HEK293 (cell line): ENCODE results near the gene GEMIN7.

Experiments
- CTCF ChIP-seq: fragments of 450-650 bp; formaldehyde crosslinking; IDR thresholded peaks from 2 replicates; pipeline ENCODE4 v1.5.1; 2016; ENCODE audit warnings: missing biosample characterization, missing genetic modification characterization
- KLF16 ChIP-seq: fragments of 450-650 bp; formaldehyde crosslinking; IDR thresholded peaks from 2 replicates; pipeline ENCODE4 v1.5.1; 2017; ENCODE audit warnings: missing biosample characterization, missing genetic modification characterization
- MZF1 ChIP-seq: fragments of 450-650 bp; formaldehyde crosslinking; IDR thresholded peaks from 2 replicates; pipeline ENCODE4 v1.5.1; 2017; ENCODE audit warnings: missing biosample characterization, missing genetic modification characterization, borderline replicate concordance
- YY1 ChIP-seq: fragments of 450-650 bp; formaldehyde crosslinking; IDR thresholded peaks from 2 replicates; pipeline ENCODE4 v1.5.1; 2018; ENCODE audit warnings: missing biosample characterization, missing genetic modification characterization
- ZBTB26 ChIP-seq: fragments of 450-650 bp; formaldehyde crosslinking; optimal IDR thresholded peaks from 2 replicates; pipeline ENCODE3; 2016; ENCODE audit warnings: missing biosample characterization, mild to moderate bottlenecking, missing genetic modification characterization
- ZFP37 ChIP-seq: fragments of 450-650 bp; formaldehyde crosslinking; IDR thresholded peaks from 2 replicates; pipeline ENCODE4 v1.5.1; 2016; ENCODE audit warnings: missing biosample characterization, missing genetic modification characterization
- ZNF121 ChIP-seq: fragments of 450-650 bp; formaldehyde crosslinking; IDR thresholded peaks from 2 replicates; pipeline ENCODE4 v1.5.1; 2016; ENCODE audit warnings: missing biosample characterization, missing genetic modification characterization
- ZNF324 ChIP-seq: fragments of 450-650 bp; formaldehyde crosslinking; IDR thresholded peaks from 2 replicates; pipeline ENCODE4 v1.5.1; 2016; ENCODE audit warnings: missing biosample characterization, missing genetic modification characterization
- ZNF76 ChIP-seq: fragments of 450-650 bp; formaldehyde crosslinking; IDR thresholded peaks from 2 replicates; pipeline ENCODE4; 2016; ENCODE audit warnings: low read depth, missing biosample characterization, missing genetic modification characterization, borderline replicate concordance
- TF ChIP-seq, protein P1 (sequence below): fragments of 450-650 bp; formaldehyde crosslinking; IDR thresholded peaks from 2 replicates; pipeline ENCODE4 v1.5.1; 2016; ENCODE audit warnings: missing biosample characterization, missing genetic modification characterization

DNA sequence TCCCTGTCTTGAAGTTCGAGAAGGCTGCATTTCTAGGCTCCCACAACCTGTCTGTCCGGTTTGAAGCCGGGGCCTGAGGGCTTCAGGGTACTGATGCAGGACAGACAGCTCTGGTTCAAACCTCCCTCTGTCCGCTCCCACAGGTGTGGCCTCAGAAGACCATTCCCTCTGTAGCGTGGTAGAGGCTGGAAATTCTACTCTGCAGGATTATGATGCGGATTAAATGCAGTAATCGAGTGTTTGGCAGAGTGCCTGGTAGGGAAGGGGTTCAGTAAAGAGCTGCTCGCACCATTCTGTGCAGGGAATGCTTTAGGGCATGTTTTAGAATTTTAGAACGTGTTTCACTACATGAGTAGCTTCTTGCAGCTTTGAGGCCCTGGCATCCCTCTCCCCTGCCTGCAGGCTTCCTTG lies 44.4 kb downstream of the GEMIN7 start:
- TF ChIP-seq, protein P1, sequence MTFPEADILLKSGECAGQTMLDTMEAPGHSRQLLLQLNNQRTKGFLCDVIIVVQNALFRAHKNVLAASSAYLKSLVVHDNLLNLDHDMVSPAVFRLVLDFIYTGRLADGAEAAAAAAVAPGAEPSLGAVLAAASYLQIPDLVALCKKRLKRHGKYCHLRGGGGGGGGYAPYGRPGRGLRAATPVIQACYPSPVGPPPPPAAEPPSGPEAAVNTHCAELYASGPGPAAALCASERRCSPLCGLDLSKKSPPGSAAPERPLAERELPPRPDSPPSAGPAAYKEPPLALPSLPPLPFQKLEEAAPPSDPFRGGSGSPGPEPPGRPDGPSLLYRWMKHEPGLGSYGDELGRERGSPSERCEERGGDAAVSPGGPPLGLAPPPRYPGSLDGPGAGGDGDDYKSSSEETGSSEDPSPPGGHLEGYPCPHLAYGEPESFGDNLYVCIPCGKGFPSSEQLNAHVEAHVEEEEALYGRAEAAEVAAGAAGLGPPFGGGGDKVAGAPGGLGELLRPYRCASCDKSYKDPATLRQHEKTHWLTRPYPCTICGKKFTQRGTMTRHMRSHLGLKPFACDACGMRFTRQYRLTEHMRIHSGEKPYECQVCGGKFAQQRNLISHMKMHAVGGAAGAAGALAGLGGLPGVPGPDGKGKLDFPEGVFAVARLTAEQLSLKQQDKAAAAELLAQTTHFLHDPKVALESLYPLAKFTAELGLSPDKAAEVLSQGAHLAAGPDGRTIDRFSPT (tag by site-specific recombination), result no peak
- TF ChIP-seq CTCF (tag by site-specific recombination) (no peak), MZF1 (tag by site-specific recombination) (no peak), KLF16 (tag by site-specific recombination) (no peak), ZNF76 (tag by site-specific recombination) (no peak), ZNF121 (tag by site-specific recombination) (no peak), ZBTB26 (tag by site-specific recombination) (no peak), ZNF324 (no peak), YY1 (tag by site-specific recombination) (no peak), ZFP37 (no peak)
